K562 (cell line): Measurements from ENCODE around the gene SYT7.

Experiments used
- JUND ChIP-seq, 2 experiments: IDR thresholded peaks; 2 replicates in 1 of 2; 3 replicates in 1 of 2; pipeline ENCODE4 v1.6.1; 2011; ENCODE audit warnings: borderline replicate concordance in 2 of 2, low read depth in 2 of 2, low read length in 2 of 2, improper control_type of control experiment in 1 of 2, missing biosample characterization in 1 of 2, missing genetic modification characterization in 1 of 2, missing genetic modification reagents in 1 of 2
- SMC3 ChIP-seq: conservative IDR thresholded peaks from 2 replicates; pipeline ENCODE4 v1.6.1; 2011; ENCODE audit warnings: low read depth, low read length, improper control_type of control experiment; ENCODE audit not compliant: insufficient read depth
- TAF9B ChIP-seq: fragments of 450-650 bp; IDR thresholded peaks from 2 replicates; pipeline ENCODE4 v1.6.1; 2018; ENCODE audit warnings: mild to moderate bottlenecking; ENCODE audit not compliant: partially characterized antibody
- TF ChIP-seq, protein P1 (sequence below), 2 experiments: fragments of 450-650 bp in 1 of 2; IDR thresholded peaks; 2 replicates each; pipeline ENCODE4 v1.6.1; 2011 to 2017; ENCODE audit warnings: low read depth in 2 of 2, antibody characterized with exemption in 1 of 2, borderline replicate concordance in 1 of 2, low read length in 1 of 2, mild to moderate bottlenecking in 1 of 2, mixed read lengths in 1 of 2; ENCODE audit not compliant: control insufficient read depth in 1 of 2
- TF ChIP-seq, protein P2 (sequence below): sonication (generic); formaldehyde crosslinking; IDR thresholded peaks from 2 replicates; pipeline ENCODE4 v1.8.1; 2023; ENCODE audit warnings: mild to moderate bottlenecking, missing genetic modification reagents

DNA sequence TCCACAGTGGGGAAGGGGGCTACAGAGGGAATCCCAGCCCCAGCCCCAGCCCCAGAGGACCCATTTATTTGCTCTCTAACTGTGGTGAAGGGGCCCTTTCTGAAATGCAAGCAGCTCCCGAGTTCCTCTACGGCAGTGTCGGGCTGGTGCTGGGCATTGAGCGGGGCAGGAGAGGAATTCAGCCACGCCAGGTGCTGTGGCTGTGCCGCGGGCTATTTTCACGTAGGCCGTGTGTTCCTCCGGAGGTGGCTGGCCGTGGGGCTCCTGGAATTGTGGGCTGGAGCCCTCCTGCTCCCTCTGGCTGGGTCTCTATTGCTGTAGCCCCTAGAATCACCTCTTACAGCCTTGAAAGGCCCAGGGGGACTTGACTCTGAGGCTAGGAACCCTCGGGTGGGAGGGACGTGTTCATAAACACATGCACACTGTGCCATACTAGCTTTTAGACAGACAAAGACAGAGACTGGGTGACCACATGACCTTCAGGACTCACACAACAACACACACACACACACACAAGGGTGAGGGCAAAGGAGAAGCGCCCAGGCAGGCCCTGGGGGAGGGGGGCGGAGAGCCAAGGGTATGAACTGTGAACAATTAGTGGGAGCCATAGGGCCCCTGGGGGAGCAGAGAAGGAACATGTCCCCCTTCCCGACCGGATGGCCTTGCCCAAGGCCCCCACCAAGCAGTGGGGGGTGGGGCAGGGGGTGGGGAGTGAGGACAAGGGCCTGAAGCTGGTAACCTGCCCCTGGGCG, 48.4 kb upstream of the SYT7 start:
- TF ChIP-seq SMC3 (no peak), JUND (IDR thresholded peaks at IDR 0.05; ENCODE audit: borderline replicate concordance, low read depth, low read length) (no peak), JUND (tag; IDR thresholded peaks at IDR 0.05; ENCODE audit: borderline replicate concordance, low read depth, low read length) (no peak), TAF9B (no peak)
- TF ChIP-seq, protein P1, sequence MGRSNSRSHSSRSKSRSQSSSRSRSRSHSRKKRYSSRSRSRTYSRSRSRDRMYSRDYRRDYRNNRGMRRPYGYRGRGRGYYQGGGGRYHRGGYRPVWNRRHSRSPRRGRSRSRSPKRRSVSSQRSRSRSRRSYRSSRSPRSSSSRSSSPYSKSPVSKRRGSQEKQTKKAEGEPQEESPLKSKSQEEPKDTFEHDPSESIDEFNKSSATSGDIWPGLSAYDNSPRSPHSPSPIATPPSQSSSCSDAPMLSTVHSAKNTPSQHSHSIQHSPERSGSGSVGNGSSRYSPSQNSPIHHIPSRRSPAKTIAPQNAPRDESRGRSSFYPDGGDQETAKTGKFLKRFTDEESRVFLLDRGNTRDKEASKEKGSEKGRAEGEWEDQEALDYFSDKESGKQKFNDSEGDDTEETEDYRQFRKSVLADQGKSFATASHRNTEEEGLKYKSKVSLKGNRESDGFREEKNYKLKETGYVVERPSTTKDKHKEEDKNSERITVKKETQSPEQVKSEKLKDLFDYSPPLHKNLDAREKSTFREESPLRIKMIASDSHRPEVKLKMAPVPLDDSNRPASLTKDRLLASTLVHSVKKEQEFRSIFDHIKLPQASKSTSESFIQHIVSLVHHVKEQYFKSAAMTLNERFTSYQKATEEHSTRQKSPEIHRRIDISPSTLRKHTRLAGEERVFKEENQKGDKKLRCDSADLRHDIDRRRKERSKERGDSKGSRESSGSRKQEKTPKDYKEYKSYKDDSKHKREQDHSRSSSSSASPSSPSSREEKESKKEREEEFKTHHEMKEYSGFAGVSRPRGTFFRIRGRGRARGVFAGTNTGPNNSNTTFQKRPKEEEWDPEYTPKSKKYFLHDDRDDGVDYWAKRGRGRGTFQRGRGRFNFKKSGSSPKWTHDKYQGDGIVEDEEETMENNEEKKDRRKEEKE (IDR thresholded peaks at IDR 0.05; ENCODE audit: borderline replicate concordance in 1 of 2, control insufficient read depth in 1 of 2, low read depth in 2 of 2, low read length in 1 of 2), result no peak
- TF ChIP-seq, protein P2, sequence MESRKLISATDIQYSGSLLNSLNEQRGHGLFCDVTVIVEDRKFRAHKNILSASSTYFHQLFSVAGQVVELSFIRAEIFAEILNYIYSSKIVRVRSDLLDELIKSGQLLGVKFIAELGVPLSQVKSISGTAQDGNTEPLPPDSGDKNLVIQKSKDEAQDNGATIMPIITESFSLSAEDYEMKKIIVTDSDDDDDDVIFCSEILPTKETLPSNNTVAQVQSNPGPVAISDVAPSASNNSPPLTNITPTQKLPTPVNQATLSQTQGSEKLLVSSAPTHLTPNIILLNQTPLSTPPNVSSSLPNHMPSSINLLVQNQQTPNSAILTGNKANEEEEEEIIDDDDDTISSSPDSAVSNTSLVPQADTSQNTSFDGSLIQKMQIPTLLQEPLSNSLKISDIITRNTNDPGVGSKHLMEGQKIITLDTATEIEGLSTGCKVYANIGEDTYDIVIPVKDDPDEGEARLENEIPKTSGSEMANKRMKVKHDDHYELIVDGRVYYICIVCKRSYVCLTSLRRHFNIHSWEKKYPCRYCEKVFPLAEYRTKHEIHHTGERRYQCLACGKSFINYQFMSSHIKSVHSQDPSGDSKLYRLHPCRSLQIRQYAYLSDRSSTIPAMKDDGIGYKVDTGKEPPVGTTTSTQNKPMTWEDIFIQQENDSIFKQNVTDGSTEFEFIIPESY (CRISPR knock-in tag), result no peak
